ENCODE data around the gene MRPS6.

DNA sequence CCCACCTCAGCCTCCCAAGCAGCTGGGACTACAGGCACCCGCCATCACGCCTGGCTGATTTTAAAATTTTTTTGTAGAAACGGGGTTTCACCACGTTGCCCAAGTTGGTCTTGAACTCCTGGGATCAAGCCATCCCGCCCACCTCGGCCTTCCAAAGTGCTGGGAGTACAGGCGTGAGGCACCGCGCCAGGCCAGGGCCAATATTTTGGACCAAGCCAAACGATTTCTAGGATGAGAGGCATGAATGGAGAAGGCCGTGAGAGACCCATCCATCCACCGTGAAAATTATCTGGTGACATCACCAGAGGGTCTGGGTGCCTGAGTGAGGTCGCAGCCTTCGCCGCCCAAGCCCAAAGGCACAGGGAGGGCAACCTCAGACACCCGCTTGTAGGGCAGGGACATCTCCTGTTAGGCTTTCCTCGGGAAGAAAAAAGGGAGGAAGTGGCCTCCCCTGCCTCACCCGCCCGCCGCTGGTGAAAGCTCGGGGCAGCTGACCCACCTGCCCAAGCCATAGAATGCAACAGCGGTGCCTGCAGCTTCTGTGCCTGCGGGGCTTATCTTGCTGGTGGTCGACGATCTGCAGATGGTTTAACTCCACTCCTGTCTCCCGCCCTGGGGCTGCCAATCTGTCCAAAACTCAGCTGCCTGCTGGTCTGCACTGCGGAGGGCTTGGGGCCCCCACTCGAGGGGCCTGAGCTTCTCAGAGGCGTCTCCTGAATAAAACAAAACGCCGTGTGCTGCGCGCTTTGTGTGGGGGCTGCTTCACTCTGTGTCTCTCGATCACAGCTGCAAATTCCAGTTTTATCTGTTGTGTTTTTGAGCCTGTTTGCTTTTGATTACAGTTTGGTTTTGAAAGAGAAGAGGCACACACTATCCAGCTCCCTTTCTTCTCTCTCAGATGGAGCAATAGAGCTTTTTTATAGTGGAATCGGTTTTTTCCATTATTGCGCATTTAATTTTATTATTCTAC is 85.8 kb downstream of the MRPS6 start:
- TF ChIP-seq, protein P1, sequence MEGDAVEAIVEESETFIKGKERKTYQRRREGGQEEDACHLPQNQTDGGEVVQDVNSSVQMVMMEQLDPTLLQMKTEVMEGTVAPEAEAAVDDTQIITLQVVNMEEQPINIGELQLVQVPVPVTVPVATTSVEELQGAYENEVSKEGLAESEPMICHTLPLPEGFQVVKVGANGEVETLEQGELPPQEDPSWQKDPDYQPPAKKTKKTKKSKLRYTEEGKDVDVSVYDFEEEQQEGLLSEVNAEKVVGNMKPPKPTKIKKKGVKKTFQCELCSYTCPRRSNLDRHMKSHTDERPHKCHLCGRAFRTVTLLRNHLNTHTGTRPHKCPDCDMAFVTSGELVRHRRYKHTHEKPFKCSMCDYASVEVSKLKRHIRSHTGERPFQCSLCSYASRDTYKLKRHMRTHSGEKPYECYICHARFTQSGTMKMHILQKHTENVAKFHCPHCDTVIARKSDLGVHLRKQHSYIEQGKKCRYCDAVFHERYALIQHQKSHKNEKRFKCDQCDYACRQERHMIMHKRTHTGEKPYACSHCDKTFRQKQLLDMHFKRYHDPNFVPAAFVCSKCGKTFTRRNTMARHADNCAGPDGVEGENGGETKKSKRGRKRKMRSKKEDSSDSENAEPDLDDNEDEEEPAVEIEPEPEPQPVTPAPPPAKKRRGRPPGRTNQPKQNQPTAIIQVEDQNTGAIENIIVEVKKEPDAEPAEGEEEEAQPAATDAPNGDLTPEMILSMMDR (IDR thresholded peaks at IDR 0.05) = no peak
- no peak for TF ChIP-seq POLR2A (IDR thresholded peaks at IDR 0.05)
- no peak for TF ChIP-seq POLR2AphosphoS5 (IDR thresholded peaks at IDR 0.05)
